HEK293T (cell line): ENCODE results near the gene GATB.

ENCODE experiments used
- BHLHE40 ChIP-seq: fragments of 450-650 bp; IDR thresholded peaks from 2 replicates; pipeline ENCODE4 v1.6.1; 2016; ENCODE audit warnings: mild to moderate bottlenecking, moderate library complexity, borderline replicate concordance
- FOXK2 ChIP-seq: fragments of 450-650 bp; IDR thresholded peaks from 2 replicates; pipeline ENCODE4 v1.6.1; 2016; ENCODE audit warnings: mild to moderate bottlenecking
- FOXM1 ChIP-seq: fragments of 450-650 bp; IDR thresholded peaks from 2 replicates; pipeline ENCODE4 v1.6.1; 2017; ENCODE audit warnings: mild to moderate bottlenecking, borderline replicate concordance
- L3MBTL2 ChIP-seq: fragments of 450-650 bp; conservative IDR thresholded peaks from 2 replicates; pipeline ENCODE4 v1.6.1; 2016; ENCODE audit warnings: mild to moderate bottlenecking
- SP1 ChIP-seq: fragments of 450-650 bp; IDR thresholded peaks from 2 replicates; pipeline ENCODE4 v1.6.1; 2017
- SUZ12 ChIP-seq: fragments of 450-650 bp; IDR thresholded peaks from 2 replicates; pipeline ENCODE4 v1.6.1; 2016; ENCODE audit warnings: mild to moderate bottlenecking

DNA sequence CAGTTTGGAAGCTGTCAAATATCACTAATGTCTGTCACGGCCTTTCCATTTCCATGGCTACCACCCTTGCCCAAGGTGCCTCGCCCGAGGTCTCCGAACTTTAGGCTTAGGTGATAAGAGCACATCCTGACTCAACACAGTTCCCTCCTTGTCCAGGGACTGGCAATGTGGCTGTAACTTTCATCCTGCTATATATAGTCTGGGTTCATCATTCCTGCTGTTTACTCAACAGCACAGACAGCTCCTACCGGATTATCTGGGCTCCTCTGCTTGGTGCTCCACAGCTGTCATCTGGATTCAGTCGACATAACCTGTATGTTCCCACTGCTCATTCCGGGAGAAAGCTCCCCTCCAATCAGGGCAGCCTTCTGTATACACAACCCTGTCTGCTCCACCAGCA lies 51.2 kb downstream of the GATB start:
- no peak for TF ChIP-seq L3MBTL2
- TF ChIP-seq FOXK2 = no peak
- TF ChIP-seq BHLHE40 = no peak
- TF ChIP-seq FOXM1 = no peak
- TF ChIP-seq SUZ12 = no peak
- TF ChIP-seq SP1 = no peak
